SK-MEL-5 (cell line): ENCODE data around the gene MEIS3. TPM values are rescaled to one million over a fixed set of nuclear protein-coding genes. Genes with fewer than 3 reads are reported as not detected.
"Not testable (repeated sequence)": the region's sequence is repeated elsewhere in the genome, so short reads cannot be mapped to it uniquely, and the experiment has no call there.

Source experiments
- DNase-seq: peaks from one replicate; pipeline ENCODE4 v3.0.0-alpha.2; 2016; ENCODE audit warnings: low read depth, low spot score
- in situ Hi-C: cut with HindIII; loops from 2 replicates; pipeline ENCODE4 v1.10.0; 2016; ENCODE audit warnings: low sequenced_read_pairs, high pct_unique_total_duplicates, low pct_unique_long_range_greater_than_20kb
- total RNA-seq: library from RNA; depleted of rRNA; stranded (reverse); fragments of >200 nt; shearing (Covaris generic); gene quantifications from 2 replicates; pipeline ENCODE4 v1.2.3, GENCODE V29; 2014

Gene MEIS3
- total RNA-seq, 1 experiment from 2014 or later, result 20.0 TPM

DNA sequence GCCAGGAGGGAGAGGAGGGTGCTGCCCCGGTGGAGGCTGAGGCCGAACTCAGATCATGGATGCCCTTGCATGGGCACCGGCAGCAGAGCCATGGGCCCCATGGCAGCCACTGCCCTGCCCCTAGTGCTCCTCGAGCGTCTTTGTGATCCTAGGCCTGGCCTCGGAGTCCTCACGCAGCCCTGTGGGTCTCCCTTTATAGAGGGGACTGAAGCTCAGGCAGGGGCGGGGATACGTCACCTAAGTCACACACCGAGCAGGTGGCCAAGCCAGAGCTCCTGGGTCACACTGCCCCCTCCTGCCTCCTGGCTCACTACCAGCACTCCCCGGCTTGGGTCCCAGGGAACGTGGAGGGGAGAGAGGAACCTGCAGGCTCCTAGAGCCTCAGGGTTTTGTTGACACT is 41.5 kb downstream of the MEIS3 start:
- DNase-seq, result no peak
- in situ Hi-C loops, result no loop called here

DNA sequence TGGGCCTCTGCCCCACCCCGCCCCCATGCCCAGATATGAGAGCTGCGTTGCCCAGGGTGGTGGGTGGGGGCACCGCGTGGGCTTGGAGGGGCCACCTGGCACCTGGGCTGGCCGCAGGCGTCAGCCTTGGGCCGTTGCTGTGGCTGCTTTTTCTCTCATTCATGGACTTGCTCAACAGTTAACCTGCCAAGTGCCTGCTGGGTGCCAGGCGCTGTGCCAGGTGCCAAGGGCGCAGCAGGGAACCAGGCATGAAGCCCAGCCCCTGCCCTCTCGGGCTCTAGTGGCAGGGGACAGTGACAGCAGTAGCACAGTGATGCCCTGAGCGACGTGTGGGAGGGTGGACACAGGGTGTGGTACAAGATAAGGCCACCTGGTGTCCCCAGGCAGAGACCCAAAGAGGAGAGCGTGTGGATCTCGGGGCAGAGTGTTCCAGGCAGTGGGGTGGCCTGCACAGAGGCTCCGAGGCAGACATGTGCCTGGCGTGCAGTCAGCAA is 42.1 kb downstream of the MEIS3 start:
- no peak for DNase-seq
- in situ Hi-C loops, result no loop called here

DNA sequence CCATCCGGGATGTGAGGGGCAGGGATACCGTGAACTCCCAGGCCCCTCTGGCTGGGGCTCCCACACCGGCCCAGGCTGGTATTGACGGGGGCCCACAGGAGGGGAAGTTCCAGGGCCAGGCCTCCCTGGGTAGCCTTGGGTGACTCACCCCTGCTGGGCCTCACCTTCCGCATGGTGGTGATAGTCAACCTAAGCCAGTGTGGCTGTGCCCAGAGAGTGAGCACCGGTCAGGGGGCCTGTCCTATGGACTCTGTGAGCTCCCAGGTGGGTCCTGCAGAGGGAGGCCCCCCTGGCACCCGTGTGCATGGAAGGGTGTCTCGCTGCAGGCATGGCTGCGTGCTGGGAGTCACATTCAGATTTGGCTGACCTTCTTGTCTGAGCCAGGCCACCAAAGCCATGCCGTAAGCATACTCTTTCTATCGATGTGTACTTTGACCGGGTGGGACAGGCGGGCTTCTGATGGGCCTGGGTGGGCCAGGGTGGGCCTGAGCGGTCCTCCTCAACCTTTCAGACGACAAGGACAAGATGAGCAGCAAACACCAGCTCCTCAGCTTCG is 42.7 kb downstream of the MEIS3 start:
- DNase-seq, result no peak
- in situ Hi-C loops, result no loop called here

DNA sequence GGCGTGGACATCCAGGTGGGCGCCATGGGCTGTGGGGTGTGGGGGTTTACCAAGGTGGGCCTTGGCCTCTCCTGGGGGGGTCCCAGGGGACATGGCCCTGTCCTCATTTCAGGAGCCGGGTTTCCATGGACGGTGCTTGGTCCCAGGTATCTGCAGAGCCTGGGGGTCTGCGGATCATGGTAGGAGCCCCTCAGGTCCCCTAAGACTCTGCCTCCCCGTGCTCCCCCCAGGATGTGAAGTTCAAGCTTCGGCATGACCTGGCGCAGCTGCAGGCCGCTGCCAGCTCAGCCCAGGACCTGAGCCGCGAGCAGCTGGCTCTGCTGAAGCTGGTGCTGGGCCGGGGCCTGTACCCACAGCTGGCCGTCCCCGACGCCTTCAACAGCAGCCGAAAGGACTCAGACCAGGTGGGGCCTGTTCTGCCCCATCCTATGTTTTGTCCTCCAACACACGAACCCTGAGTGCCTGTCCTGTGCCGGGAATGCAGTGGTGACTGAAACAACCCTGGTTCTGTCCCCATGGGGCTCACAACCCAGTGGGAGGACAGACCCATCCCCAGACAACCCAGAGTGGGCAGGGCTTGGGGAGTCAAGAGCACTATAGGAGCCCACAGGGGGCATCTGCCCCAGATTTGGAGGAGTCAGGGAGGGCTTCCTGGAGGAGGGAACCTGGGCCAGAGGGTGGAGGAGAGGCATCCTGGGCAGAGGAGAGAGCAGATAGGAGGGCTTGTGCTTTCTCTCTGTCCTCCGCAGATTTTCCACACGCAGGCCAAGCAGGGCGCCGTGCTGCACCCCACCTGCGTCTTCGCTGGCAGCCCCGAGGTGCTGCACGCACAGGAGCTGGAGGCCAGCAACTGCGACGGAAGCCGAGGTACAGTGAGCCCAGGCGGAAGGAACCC is 43.4 kb downstream of the MEIS3 start:
- no peak for DNase-seq
- in situ Hi-C loops, result no loop called here

DNA sequence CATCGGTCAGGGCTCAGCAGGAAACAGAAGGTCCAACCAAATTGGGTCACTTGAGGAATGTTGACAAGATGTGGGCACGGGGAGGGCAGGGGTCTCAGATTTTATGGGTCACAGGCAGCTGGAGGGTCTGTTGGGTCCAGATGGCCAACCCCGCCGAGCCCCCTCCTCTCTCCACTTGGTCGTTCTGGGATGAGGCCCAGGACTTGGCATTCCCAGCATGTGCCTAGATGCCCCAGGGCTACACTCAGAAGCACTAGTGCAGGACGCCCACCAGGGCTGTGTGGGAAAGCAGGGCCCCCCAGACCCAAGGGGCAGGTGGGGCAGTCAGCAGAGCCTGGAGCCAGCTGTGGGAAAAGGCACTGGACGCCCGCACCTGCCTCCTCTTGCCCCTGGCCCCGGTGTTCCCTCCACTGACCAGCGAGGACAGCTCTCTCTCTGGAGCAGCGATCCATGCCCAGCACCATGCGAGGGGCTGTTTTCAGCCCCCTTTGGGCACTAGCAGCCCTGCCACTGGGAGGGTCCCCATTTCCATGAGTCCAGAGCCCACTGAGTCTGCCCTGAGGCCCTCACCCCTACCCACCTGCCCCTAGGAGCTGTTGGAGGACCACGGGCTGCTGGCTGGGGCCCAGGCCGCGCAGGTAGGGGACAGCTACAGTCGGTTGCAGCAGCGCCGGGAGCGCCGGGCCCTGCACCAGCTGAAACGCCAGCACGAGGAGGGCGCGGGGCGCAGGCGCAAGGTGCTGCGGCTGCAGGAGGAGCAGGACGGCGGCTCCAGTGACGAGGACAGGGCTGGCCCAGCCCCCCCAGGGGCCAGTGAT is 44.2 kb downstream of the MEIS3 start:
- no peak for DNase-seq
- in situ Hi-C loops, result no loop called here

DNA sequence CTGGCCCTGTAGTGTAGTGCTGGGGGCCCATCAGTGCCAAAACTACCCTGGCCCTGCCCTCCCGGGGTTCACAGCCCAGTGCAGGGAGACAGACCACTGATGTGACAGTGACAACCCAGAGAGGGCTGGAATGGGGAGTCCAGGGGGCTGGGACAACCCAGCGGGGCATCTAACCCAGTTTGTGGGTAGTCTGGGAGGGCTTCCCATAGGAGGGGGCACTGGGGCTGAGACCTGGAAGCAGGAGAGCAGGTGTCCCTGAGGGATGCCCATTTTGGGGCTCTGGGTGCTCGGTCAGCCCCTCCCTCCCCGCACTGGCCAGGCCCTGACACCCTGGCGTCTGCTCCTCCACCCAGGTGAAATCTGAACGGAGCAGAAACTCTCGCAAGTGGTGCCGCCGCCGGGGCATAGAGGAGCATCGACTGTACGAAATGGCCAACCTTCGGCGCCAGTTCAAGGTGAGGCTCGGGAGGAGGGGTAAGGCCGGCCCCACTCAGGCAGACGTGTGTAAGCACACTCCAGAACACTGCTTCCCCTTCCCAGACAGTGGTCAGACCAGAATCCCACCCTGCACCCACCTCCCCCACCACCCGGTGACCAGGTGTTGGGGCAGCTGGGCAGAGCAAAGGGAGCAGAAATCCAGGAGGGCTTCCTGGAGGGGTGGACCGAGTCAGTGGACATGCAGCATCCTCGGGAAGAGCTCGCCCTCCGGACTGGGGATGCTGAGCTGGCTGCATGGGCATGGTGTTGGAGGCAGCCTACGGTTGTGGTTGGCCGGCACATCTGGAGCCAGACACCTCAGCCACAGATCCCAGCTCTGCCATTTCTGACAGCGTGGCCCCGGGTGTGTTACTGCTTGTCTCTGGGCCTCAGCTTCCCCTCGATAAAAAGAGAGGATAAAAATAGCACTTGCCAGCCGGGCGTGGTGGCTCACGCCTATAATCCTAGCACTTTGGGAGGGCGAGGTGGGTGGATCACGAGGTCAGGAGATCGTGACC is 45.8 kb downstream of the MEIS3 start:
- no peak for DNase-seq
- in situ Hi-C loops, result no loop called here

DNA sequence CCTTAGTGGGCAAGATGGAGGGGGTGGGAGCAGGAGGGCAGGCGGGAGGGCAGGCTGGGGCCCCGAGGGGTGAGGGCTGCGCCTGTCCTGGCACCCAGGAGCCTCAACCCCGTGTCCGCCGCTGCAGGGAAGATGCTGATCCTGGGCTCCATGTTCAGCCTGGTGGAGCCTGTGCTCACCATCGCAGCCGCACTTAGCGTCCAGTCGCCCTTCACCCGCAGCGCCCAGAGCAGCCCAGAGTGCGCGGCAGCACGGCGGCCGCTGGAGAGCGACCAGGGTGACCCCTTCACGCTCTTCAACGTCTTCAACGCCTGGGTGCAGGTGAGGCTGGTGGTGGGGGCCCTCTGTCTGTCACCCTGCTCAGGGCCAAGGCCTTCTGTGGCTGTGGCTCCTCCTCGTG is 46.7 kb downstream of the MEIS3 start:
- in situ Hi-C loops, result no loop called here

DNA sequence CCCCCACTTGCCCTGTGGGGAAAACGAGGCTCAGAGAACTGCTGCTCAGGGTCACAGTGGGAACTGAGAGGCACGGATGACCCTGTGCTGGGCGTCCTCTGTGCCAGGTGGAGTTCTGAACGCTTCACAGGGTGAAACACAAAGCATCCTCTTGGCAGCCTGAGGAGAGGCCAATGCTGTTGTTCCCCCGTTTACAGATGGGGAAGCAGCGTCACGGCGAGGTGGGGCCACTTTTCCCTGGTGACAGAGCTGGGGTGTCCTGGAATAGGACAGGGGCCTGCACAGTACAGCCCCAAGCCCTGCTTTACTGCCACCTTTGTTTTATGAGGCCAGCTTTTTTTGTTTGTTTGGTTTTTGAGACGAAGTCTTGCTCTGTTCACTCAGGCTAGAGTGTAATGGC is 48.1 kb downstream of the MEIS3 start:
- in situ Hi-C loops, result no loop called here

More for the DNA sequence above, 46.7 kb downstream of the MEIS3 start:
- no peak for DNase-seq

DNA sequence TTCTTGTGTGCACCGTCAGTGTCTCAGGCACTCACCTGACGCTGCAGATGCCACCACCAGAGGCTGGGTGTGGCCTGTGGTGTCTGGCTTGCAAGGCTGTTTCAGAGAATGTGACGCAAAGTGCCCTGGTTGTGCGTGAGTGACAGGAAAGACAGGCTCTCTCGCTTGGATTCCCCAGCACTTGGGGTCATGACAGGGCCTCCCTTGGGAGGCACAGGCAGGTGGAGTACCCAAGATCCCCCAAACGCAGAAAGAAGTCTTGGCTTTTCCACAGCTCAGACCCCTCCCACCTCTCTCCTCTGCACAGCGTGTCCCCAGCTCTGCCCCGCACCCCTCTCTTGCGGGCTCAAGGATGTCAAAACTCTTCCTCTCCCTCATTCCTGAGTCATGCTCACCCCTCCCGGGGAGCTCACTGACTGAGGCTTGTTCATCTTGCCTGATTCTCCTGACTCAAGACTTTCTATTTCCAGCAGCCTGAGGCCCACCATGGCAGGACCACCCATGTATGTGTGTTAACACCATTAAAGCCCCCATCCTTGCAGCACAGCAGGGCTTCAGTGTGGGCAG is 49.2 kb downstream of the MEIS3 start:
- in situ Hi-C loops, result no loop called here
- no peak for DNase-seq

More for the DNA sequence above, 48.1 kb downstream of the MEIS3 start:
- DNase-seq, result no peak

DNA sequence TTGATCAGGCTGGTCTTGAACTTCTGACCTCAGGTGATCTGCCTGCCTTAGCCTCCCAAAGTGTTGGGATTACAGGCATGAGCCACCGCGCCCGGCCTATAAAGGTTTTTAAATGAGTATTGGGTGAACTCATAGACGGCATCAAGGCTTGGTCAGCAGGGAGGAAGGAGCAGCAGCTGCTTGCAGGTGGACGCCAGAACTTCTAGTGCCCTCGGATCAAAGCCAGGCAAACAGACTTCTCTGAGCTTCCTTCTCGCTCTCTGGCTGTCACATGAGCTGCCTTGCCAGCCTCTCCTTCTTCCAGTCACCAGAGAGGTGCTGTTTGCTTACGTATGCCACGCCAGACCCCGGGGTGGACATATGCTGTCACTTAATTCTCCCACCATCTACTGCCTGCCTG is 53.9 kb downstream of the MEIS3 start:
- DNase-seq, in situ Hi-C loops: not testable (repeated sequence)

DNA sequence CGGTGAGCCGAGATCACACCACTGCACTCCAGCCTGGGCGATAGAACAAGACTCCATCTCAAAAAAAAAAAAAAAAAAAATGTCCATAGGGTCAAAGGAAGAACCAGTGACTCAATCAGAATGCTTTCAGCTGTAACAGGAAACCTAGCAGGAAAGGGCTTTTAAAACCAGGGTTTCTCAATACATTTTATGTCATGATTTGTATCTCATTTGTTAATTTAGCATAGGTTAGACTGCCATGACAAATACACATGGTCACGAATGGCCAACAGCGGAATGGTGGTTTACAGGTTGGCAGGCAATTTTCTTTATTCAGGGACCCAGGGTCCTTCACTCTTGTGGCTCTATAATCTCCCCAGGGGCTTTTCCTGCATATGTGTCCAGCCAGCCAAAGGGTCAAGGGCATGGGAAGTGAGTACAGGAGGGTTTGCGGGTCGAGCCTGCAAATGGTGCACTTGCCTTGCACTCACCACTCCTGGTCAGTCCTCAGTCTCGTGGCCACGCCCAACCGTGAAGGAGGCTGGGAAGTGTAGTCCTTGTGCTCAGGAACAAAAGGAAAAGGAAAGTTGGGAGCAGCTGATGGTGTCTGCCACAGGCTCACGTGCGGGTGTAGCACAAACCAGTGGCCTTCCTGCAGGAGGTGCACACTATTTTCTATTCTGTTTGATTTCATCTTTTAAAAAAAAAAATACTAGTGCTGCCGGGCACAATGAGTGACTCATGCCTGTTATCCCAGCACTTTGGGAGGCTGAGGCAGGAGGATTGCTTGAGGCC is 55.4 kb downstream of the MEIS3 start:
- in situ Hi-C loops, result no loop called here
- peak; percentile 75 for DNase-seq

DNA sequence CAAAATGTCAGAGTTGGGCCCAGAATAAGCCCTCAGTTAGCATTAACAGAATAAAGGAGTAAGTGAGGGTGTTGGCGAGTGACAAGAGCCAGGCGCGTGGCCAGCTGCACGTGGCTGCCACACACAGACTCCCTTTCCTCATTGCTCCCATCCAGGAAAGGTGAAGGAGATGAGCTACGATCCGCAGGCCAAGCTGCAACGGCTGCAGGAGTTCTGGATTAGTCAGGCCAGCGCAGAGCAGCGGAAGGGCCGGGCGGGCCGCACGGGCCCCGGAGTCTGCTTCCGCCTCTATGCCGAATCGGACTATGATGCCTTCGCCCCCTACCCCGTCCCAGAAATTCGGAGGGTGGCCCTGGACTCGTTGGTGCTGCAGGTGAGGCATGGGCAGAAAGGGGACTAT is 57.0 kb downstream of the MEIS3 start:
- no peak for DNase-seq
- in situ Hi-C loops, result no loop called here

DNA sequence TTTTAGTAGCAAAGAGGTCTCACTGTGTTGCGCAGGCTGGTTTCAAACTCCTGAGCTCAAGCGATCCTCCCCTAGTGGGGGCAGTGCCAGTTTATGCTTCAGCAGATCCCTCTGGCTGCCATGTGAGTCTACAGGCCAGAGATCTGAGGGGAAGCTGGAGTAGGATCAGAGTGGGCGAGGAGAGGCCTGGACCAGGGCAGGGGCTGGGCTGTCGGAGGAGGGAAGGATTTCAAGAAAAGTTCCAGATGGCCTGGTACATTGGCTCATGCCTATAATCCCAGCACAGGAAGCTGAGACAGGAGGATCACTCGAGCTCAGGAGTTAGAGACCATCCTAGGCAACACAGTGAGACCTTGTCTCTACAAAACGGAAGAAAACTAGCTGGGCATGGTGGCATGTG is 60.4 kb downstream of the MEIS3 start:
- in situ Hi-C loops, result no loop called here
- no peak for DNase-seq

DNA sequence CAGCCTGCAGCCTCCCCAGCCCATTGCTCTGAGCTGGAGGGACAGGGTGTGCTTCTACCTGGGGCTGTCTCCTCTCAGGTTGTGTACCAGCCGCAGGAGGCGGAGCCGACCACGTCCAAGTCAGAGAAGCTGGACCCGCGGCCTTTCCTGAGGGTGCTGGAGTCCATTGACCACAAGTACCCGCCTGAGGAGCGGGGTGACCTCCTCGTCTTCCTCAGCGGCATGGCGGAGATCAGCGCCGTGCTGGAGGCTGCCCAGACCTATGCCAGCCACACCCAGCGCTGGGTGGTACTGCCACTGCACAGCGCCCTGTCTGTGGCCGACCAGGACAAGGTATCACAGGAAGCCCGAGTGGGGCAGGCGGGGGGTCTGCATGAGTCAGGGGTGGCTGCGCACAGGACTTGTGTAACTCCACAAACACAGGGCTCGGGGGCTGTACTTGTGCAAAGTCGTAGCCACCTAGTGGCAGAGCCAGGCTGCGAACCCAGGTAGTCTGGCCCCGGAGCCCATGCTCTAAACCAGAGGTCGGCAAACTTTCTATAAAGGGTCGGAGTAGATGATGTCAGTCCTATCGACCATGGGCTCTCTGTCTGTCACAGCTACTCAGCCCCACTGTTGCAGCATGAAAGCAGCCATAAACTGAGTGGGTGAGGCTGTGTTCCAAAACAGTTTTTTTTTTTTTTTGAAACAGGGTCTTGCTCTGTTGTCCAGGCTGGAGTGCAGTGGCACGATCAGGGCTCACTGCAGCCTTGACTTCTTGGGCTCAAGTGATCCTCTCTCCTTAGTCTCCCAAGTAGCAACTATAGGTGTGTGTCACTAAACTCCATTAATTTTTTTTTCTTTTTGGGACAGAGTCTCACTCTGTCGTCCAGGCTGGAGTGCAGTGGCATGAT is 61.3 kb downstream of the MEIS3 start:
- DNase-seq, result no peak
- in situ Hi-C loops, result no loop called here

DNA sequence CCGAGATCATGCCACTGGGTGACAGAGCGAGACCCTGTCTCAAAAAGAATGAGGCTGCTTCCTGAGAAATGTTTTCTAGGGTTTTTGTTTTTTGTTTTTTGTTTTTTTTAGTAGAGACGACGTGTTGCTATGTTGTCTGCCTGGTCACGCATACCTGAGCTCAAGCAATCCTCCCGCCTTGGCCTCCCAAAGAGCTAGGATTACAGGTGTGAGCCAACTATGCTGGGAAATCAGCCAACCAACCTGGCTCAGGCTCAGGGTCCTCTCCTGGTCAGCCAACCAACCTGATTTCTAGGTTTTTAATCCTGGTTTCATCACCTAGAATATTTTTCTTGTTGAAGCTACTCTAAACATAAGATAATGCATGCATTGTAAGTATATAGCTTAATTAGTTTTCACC is 62.4 kb downstream of the MEIS3 start:
- in situ Hi-C loops, result no loop called here
- DNase-seq, result no peak
